Measurements from ENCODE around the gene NKIRAS2. TPM values are rescaled to one million over a fixed set of nuclear protein-coding genes. Genes with fewer than 3 reads are reported as not detected.

NKIRAS2 gene
- total and polyA plus RNA-seq, 2 of the 4 experiments (the other 2 are of a cell fraction) = 25.6 to 51.8 TPM

DNA sequence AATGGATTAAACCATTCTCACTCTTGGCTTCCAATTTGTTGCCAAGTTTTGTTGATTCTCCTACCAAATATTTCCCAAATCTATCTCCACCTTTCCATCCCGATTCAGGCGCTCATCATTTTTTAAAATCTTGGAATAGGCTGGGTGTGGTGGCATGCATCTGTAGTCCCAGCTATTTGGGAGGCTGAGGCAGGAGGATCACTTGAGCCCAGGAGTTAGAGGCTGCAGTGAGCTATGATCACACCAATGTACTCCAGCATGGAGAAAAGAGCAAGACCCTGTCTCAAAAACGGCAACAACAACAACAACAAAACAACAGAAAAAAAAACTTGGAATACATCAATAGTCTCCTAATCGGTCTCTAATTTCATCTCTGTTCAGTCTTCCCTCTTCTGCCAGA lies 902 bp upstream of the NKIRAS2 start:
- no peak overlapping the region for H3K4me2 ChIP-seq (ENCODE audit: low read depth, low read length)
- no peak overlapping the region for H3K23ac ChIP-seq (ENCODE audit: low read depth, low read length)
- POLR2A ChIA-PET (ENCODE audit: unreplicated experiment) = interaction anchor here (1.8 kb wide), 1 partner anchor 52 kb away, joined by 8 read pairs; the partner anchor contains the start of gene CNP
- H3K27me3 ChIP-seq (ENCODE audit: control insufficient read depth, insufficient read depth, low read length) = no peaks in the 10 kb centered on the region
- peaks cover 14% of the 10 kb centered on the region for H3K36me3 ChIP-seq (ENCODE audit: control insufficient read depth, insufficient read depth, low read length)
- H2BK120ac ChIP-seq (ENCODE audit: low read depth, low read length) = no peak overlapping the region
- H3K9me1 ChIP-seq (ENCODE audit: insufficient read depth, low read length) = peaks cover 8% of the 10 kb centered on the region
- ATAC-seq (ENCODE audit: low read depth) (no peak), DNase-seq (no peak)
- WGBS, 2 experiments (ENCODE audit: extremely low coverage in 2 of 2, insufficient read length in 1 of 2) = 100% methylated on average over 1 of the region's 4 CpGs; no CpG with 5 or more reads in 1 of the 2 experiments
- H2BK20ac ChIP-seq (ENCODE audit: low read depth, low read length) = no peak overlapping the region
- H4K20me1 ChIP-seq (ENCODE audit: insufficient read depth, low read length) = peaks cover 6% of the 10 kb centered on the region; the same call in 1 of the 2 replicates
- peaks cover 3% of the 10 kb centered on the region; the same call in 1 of the 2 replicates for H3K4me1 ChIP-seq (ENCODE audit: control insufficient read depth, insufficient read depth, low read length)
- H2AK5ac ChIP-seq (ENCODE audit: low read depth, low read length) = no peak overlapping the region
- intact Hi-C loops (cut with micrococcal nuclease) (no loop called here), in situ Hi-C loops (cut with MboI; ENCODE audit: low sequenced_read_pairs) (no loop called here), dilution Hi-C loops (cut with HindIII; ENCODE audit: low sequenced_read_pairs, unreplicated experiment) (no loop called here)
- CTCF ChIA-PET = interaction anchor here (0.9 kb wide), 1 partner anchor 10 kb away, joined by 3 read pairs; no protein-coding TSS in a partner anchor
- no peak overlapping the region for H3K18ac ChIP-seq (ENCODE audit: low read depth, low read length)
- no peak overlapping the region for H2BK5ac ChIP-seq (ENCODE audit: low read depth, low read length, poor library complexity, severe bottlenecking)
- H3K14ac ChIP-seq (replicated peaks; ENCODE audit: low read depth, low read length) = no peak overlapping the region
- H3K56ac ChIP-seq (ENCODE audit: extremely low read depth, insufficient read depth, low read length) = no peak overlapping the region
- H3K79me1 ChIP-seq (ENCODE audit: low read depth in 1 of 2, low read length in 2 of 2) = peaks cover 12 to 50% of the 10 kb centered on the region in 2 experiments
- H4K8ac ChIP-seq (ENCODE audit: low read depth in 2 of 2, low read length in 2 of 2) = no peak overlapping the region; a peak in 1 of 4 replicates
- no peak overlapping the region for H2AK9ac ChIP-seq (replicated peaks; ENCODE audit: low read depth, low read length, poor library complexity)
- H2BK15ac ChIP-seq (ENCODE audit: low read depth, low read length) = no peak overlapping the region
- H3K9me3 ChIP-seq (ENCODE audit: control insufficient read depth, insufficient read depth, low read length) = no peaks in the 10 kb centered on the region
- H3K4ac ChIP-seq (ENCODE audit: low read depth, low read length) = no peak overlapping the region
- H3K4me3 ChIP-seq (ENCODE audit: insufficient read depth, low read depth, low read length) = no peak overlapping the region
- H4K91ac ChIP-seq (ENCODE audit: insufficient read depth, low read depth, low read length) = no peak overlapping the region
- no TSS peak for BruUV-seq (replicated peaks)
- no peak overlapping the region for H4K5ac ChIP-seq (ENCODE audit: low read depth, low read length)
- no peak for TF ChIP-seq RAD21 (IDR thresholded peaks at IDR 0.05; ENCODE audit: low read length)
- no peak for TF ChIP-seq RFX5 (IDR thresholded peaks at IDR 0.05; ENCODE audit: low read depth, low read length)
- TF ChIP-seq NFE2L2 (IDR thresholded peaks at IDR 0.05; ENCODE audit: low read depth, low read length) = no peak
- TF ChIP-seq ELK1 (IDR thresholded peaks at IDR 0.05; ENCODE audit: borderline replicate concordance, low read depth, low read length) = no peak
- TF ChIP-seq MXI1 (IDR thresholded peaks at IDR 0.05; ENCODE audit: borderline replicate concordance, low read depth, low read length) = no peak
- TF ChIP-seq CTCF (conservative IDR thresholded peaks at IDR 0.05; ENCODE audit: low read depth, low read length) = no peak
- TF ChIP-seq, protein P1, sequence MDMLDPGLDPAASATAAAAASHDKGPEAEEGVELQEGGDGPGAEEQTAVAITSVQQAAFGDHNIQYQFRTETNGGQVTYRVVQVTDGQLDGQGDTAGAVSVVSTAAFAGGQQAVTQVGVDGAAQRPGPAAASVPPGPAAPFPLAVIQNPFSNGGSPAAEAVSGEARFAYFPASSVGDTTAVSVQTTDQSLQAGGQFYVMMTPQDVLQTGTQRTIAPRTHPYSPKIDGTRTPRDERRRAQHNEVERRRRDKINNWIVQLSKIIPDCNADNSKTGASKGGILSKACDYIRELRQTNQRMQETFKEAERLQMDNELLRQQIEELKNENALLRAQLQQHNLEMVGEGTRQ (IDR thresholded peaks at IDR 0.05; ENCODE audit: low read depth, low read length) = no peak
- TF ChIP-seq RCOR1 (IDR thresholded peaks at IDR 0.05; ENCODE audit: insufficient replicate concordance, low read length) = no peak
- no peak for TF ChIP-seq FOS (IDR thresholded peaks at IDR 0.05; ENCODE audit: low read depth, low read length)
- no peak for TF ChIP-seq CHD1 (IDR thresholded peaks at IDR 0.05; ENCODE audit: low read depth, low read length)
- no peak for TF ChIP-seq SMC3 (IDR thresholded peaks at IDR 0.05; ENCODE audit: low read depth, low read length)
- H2AFZ ChIP-seq (replicated peaks; ENCODE audit: low read length, poor library complexity) = no peak overlapping the region
- no peak overlapping the region for H3K9ac ChIP-seq (ENCODE audit: low read depth, low read length)
- H3K27ac ChIP-seq (ENCODE audit: insufficient read depth, low read length) = no peak overlapping the region
